H1 (cell line): ENCODE measurements around the gene ZNF624.

Experiments used
- CEBPB ChIP-seq: IDR thresholded peaks from 2 replicates; pipeline ENCODE4 v1.6.1; 2012; ENCODE audit warnings: low read depth, low read length
- CHD2 ChIP-seq: IDR thresholded peaks from 2 replicates; pipeline ENCODE4 v1.6.1; 2012; ENCODE audit warnings: low read length, improper control_type of control experiment
- NANOG ChIP-seq: IDR thresholded peaks from 2 replicates; pipeline ENCODE4 v1.6.1; 2011; ENCODE audit warnings: low read length, low read depth, mild to moderate bottlenecking, inconsistent platforms; ENCODE audit not compliant: insufficient read depth, poor library complexity, severe bottlenecking
- POLR2A ChIP-seq, 2 experiments: IDR thresholded peaks; 1 replicate in 1 of 2; 2 replicates in 1 of 2; pipeline ENCODE4 v1.6.1; 2011; ENCODE audit warnings: low read depth in 2 of 2, low read length in 2 of 2, mild to moderate bottlenecking in 2 of 2; ENCODE audit errors: control extremely low read depth in 1 of 2
- POLR2AphosphoS5 ChIP-seq: IDR thresholded peaks from 2 replicates; pipeline ENCODE4 v1.6.1; 2011; ENCODE audit warnings: low read depth, low read length
- SIN3A ChIP-seq, 2 experiments: IDR thresholded peaks in 1 of 2; conservative IDR thresholded peaks in 1 of 2; 2 replicates each; pipeline ENCODE4 v1.6.1; 2011 to 2012; ENCODE audit warnings: low read length in 2 of 2, improper control_type of control experiment in 1 of 2, low read depth in 1 of 2, mild to moderate bottlenecking in 1 of 2
- SUZ12 ChIP-seq: fragments of 200-600 bp; sonication (generic); IDR thresholded peaks from 2 replicates; pipeline ENCODE4 v1.6.1; 2012; ENCODE audit warnings: mild to moderate bottlenecking, inconsistent platforms, low read length, moderate library complexity, mixed read lengths
- TF ChIP-seq, protein P1 (sequence below): IDR thresholded peaks from 2 replicates; pipeline ENCODE4 v1.6.1; 2012; ENCODE audit warnings: inconsistent platforms
- TF ChIP-seq, protein P2 (sequence below), 3 experiments: IDR thresholded peaks; 1 replicate in 2 of 3; 2 replicates in 1 of 3; pipeline versions ENCODE4 v1.5.1 to v1.6.1; 2011; ENCODE audit warnings: low read length in 3 of 3, mild to moderate bottlenecking in 3 of 3, inconsistent platforms in 2 of 3, low read depth in 1 of 3, moderate library complexity in 1 of 3; ENCODE audit not compliant: insufficient read depth in 1 of 3; ENCODE audit errors: control extremely low read depth in 1 of 3

DNA sequence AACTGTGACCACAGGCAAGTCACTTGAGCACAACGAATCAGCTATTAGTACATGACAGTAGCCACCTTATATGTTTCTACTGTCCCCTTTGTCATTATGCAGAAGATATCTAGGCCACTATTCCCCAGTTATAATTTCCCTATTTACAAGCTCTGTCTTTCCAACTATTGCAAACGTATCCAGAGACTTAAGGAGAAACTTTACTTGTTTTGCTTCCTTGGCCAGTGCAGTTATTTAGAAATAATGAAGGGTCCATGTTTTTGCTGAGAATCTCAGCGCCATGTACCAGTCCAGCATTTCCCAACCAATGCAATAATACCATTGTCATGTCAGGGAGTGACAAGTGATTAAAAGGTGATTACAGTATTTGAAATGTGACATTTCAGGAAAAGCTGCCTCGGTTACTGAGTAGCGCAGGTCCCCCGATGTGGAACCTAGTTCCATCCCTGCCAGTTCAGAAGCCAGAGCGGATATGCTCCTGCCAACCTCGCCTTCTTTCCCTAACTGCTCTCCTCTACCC lies 743 bp downstream of the ZNF624 start:
- no peak for TF ChIP-seq NANOG
- TF ChIP-seq POLR2AphosphoS5 = no peak
- no peak for TF ChIP-seq CHD2
- no peak for TF ChIP-seq SIN3A (conservative IDR thresholded peaks at IDR 0.05 in 1 of 2, IDR thresholded peaks at IDR 0.05 in 1 of 2; ENCODE audit: low read depth in 1 of 2, low read length in 2 of 2)
- TF ChIP-seq, protein P1, sequence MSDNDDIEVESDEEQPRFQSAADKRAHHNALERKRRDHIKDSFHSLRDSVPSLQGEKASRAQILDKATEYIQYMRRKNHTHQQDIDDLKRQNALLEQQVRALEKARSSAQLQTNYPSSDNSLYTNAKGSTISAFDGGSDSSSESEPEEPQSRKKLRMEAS = no peak
- no peak for TF ChIP-seq CEBPB
- TF ChIP-seq, protein P2, sequence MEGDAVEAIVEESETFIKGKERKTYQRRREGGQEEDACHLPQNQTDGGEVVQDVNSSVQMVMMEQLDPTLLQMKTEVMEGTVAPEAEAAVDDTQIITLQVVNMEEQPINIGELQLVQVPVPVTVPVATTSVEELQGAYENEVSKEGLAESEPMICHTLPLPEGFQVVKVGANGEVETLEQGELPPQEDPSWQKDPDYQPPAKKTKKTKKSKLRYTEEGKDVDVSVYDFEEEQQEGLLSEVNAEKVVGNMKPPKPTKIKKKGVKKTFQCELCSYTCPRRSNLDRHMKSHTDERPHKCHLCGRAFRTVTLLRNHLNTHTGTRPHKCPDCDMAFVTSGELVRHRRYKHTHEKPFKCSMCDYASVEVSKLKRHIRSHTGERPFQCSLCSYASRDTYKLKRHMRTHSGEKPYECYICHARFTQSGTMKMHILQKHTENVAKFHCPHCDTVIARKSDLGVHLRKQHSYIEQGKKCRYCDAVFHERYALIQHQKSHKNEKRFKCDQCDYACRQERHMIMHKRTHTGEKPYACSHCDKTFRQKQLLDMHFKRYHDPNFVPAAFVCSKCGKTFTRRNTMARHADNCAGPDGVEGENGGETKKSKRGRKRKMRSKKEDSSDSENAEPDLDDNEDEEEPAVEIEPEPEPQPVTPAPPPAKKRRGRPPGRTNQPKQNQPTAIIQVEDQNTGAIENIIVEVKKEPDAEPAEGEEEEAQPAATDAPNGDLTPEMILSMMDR (IDR thresholded peaks at IDR 0.05; ENCODE audit: control extremely low read depth in 1 of 3, insufficient read depth in 1 of 3, low read depth in 1 of 3, low read length in 3 of 3) = no peak
- no peak for TF ChIP-seq POLR2A (IDR thresholded peaks at IDR 0.05; ENCODE audit: control extremely low read depth in 1 of 2, low read depth in 2 of 2, low read length in 2 of 2)
- no peak for TF ChIP-seq SUZ12
